ENCODE measurements around the gene PRG2.

PRG2 gene

GRCh38 chr11:57390535-57390934, at the start of gene PRG2:
PRG2 (minus strand) TSS chr11:57390650; CDS start chr11:57389944, 706 bp downstream.
- DNase-seq (ENCODE audit: low read depth in 2 of 2) = no peak

- DNase-seq (ENCODE audit: low read depth in 2 of 2) = no peak
These were observed 49.3 kb upstream of the PRG2 start for GRCh38 chr11:57439786-57440185.

GRCh38 chr11:57438345-57439285, 48.2 kb upstream of the PRG2 start:
- DNase-seq (ENCODE audit: low read depth in 2 of 2) = no peak

GRCh38 chr11:57436031-57436430, 45.6 kb upstream of the PRG2 start:
- DNase-seq (ENCODE audit: low read depth in 2 of 2) = no peak

- DNase-seq (ENCODE audit: low read depth in 2 of 2) = no peak
These were observed 44.4 kb upstream of the PRG2 start for GRCh38 chr11:57434640-57435546.

- DNase-seq (ENCODE audit: low read depth in 2 of 2) = no peak
These were observed 42.3 kb upstream of the PRG2 start for GRCh38 chr11:57432714-57433163.

GRCh38 chr11:57432149-57432561, 41.7 kb upstream of the PRG2 start:
- no peak for DNase-seq (ENCODE audit: low read depth in 2 of 2)

DNA sequence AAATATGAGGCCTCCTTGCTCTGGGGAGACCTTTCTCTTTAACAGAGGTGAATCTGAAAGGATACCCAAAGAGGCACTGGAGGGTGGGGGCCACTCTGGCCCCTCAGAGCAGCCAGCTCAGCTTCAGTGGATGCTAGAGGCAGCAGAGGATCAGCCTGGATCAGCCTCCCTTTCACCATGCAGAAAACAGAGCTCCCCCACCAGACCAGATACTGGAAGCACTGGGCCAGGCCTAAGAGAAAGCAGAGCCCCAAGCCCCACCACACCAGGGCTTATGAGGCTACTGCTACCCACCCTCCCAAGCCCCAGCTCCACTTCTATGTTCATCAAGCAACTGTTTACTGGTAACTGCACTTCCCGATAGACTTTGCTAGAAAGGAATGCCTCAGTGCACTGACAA, 40.5 kb upstream of the PRG2 start:
- DNase-seq (ENCODE audit: low read depth in 2 of 2) = no peak

- no peak for DNase-seq (ENCODE audit: low read depth in 2 of 2)
These were observed 39.5 kb upstream of the PRG2 start for GRCh38 chr11:57429946-57430345.

DNA sequence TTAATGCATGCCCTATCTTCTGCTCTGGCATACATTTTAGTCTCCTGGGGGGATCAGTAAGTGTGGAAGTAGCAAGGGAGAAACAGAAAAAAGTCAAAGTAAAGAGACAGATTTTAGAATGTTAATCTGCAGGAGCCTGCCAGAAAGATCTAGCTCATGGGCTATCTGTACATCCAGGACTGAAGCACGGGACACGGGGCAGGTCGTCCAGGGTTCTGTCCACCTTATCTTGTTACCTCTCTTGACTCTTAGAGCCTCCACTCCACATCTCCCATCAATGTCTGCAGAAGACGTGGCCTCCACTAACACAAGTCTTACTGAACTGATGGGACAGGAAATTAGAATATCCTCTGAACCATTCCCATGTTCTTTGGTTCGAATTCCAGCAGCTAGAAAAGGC, 38.2 kb upstream of the PRG2 start:
- no peak for DNase-seq (ENCODE audit: low read depth in 2 of 2)

GRCh38 chr11:57427727-57428082, 37.3 kb upstream of the PRG2 start:
- no peak for DNase-seq (ENCODE audit: low read depth in 2 of 2)

DNA sequence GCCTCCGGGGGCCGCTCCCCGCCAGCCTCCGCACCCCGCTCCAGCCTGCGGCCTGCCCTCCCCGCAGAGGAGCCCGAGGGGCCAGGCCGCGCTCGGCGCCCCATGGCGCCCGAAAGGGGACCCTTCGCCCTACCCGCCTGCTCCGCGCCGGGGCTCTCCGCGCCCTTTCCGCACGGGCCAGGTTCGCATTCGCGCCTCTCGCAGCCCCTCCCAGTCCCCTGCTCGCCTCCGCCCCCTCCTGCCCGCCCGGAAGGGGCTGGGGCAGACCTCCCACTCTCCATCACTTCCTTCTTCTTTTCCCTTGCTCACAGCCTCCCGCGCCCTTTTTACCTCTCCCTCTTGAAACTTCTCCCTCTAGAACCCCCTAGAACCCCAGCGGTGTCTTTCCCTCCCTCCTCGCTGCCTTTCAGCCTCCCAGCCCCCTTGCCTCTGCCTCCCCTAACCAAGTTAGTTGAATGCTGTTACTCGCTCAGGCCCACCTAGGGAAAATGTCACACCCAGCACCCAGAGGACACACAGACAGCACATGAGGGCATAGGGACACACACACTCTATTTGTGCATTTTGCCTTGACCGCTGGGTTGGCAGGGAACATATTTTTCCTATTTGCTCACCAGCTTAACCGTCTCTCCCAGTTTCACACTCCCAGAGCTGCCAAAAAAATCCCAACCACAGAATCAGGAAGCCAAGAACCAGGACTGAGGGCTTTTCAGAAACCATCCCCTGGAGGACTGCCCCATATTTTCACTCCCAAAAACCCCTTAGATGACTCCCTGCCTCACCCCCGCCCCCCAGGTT, 36.7 kb upstream of the PRG2 start, which contains the start of gene SLC43A3:
Gene SLC43A3, minus strand, starts transcription at position 193 of the 798 bp plus-strand sequence. CDS start 949 bp downstream, outside the sequence.
- peak; percentile 60 to 62 for DNase-seq (ENCODE audit: low read depth in 2 of 2)

DNA sequence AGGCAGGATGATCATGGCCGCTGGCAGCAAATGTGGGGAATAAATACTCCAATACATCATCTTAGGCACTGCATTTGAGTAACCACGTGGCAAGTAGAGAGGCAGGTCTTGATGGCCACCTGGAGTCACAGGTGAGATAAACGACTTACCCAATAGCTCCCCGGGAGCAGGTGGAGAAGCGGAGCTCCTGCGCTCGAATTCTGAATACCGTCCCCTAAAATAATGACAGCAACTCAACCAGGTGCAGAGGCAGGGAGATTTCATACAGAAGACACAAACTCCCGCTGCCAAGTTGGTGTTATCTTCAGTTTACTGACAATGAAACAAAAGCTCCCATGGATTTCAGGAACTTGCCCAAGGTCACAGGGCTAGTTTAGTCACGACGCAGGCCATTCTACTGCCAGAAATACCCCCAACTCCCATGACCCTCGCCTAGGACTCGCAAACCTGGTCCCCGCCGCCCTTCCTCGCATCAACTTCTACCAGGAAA, 36.0 kb upstream of the PRG2 start:
- no peak for DNase-seq (ENCODE audit: low read depth in 2 of 2)

DNA sequence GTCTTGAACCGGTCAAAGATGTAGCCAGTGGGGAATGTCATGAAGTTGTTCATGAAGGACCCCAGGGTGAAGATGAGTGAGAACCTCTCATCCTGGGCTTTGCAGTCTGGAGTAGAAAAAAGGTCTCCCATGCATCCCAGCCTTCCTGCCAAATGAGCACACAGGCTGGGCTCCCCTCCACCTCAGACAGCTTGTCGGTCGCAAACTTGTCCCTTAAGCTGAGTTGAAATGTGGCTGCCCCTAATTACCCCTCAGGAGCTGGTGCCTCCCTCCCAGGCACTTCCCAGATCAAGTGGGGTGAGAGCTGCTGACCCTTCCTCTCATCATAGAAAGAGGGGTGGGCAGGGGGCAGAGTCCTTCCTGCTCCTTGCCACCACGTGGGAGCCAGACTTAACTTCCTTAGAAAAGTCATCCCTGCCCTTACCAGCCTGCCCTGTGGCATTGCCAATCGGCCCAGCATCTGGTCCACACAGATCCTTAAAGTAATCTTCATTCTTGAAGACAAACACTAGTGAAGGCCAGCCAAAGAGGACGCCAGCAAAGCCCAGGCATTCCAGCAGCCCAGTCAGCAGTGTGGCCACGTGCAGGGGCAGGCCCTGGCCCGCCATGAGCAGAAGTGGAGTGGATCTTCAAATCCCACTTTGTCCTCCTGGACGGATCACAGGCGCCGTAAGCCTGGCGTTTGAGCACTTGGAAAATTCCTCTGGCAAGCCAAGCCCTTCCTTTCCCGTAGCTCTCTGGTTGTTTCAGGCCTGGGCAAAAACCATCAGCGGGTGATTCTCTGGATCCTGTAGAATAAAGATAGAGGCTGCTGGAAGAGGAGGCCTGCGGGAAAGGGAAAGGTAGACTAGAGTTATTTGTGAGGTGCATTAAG, 35.4 kb upstream of the PRG2 start:
- DNase-seq (ENCODE audit: low read depth in 2 of 2) = no peak

DNA sequence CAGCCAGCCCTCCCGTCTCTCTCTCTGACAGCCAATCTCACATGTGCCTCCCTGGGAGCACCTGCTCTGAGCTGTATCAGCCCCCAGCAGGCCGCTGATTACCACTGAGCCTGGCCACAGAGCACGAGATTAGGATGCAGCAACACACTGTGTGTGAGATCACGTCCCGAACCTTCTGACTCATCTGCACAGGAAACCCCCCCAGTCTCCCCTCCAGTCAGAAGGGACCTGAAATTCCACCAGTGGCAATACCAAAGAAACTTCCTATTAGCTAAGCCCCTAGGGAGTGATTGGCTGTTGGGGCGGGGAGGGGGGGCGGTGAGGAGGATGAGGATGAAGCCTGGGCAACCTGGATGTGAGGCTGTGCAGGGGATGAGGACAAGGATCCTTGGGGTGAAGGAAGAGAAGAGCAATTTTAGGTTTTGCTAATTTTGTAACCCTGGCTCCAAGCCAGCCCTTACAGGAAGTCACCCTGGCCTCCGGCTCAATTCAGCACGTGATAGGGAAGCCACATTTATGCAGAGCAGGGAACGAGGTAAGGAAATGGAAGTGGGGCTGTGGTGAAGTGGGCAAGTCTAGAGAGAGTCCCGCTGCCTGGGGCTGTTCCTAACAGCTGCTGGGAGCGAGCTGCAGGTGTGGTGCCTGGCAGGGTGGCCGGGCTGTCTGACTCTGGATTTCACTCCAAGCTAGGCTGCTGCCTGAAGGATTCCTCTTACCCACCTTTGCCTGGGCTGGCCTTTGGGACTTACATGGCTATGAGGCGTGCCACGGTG, 34.5 kb upstream of the PRG2 start:
- peak; percentile 78 to 88 for DNase-seq (ENCODE audit: low read depth in 2 of 2)

GRCh38 chr11:57424137-57424791, 33.8 kb upstream of the PRG2 start:
- no peak for DNase-seq (ENCODE audit: low read depth in 2 of 2)

GRCh38 chr11:57422669-57423068, 32.2 kb upstream of the PRG2 start:
- DNase-seq (ENCODE audit: low read depth in 2 of 2) = no peak

DNA sequence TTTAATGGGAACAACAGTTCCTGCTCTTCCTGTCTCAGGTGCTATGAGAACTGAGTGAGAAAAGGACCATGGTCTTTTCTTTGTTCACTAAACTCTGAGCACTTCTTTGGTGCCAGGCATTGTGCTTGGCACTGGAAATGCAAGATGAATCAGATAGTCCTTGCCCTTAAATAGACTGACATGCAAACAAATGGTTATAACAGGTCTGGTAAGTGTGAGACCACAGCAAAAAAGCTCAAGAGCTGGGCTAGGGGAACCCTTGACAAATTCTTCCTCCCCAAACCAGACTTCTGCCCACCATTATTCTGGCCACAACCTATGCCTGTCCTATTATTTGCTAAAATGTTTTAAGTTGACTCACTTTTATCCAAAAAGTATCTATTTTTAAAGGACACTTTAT, 31.4 kb upstream of the PRG2 start:
- no peak for DNase-seq (ENCODE audit: low read depth in 2 of 2)

GRCh38 chr11:57421066-57421465, 30.6 kb upstream of the PRG2 start:
- DNase-seq (ENCODE audit: low read depth in 2 of 2) = no peak

All from activated CD8-positive, alpha-beta memory T cell treated with anti-CD3 and anti-CD28 coated beads for 4 hours (primary cell).